Suprapubic skin (tissue), 3 donors: ENCODE results near the gene RBP4.

Source experiments
- POLR2A ChIP-seq, 2 donors: fragments of 450-650 bp; IDR thresholded peaks; one replicate each; pipeline ENCODE4 v1.6.1; 2017; ENCODE audit warnings: antibody characterized with exemption in 2 of 2, mild to moderate bottlenecking in 2 of 2, moderate library complexity in 2 of 2
- TF ChIP-seq, protein P1 (sequence below), 2 donors: fragments of 200-600 bp in 1 of 2; fragments of 450-650 bp in 1 of 2; sonication (generic) in 1 of 2; IDR thresholded peaks; one replicate each; pipeline ENCODE4 v1.5.1; 2016 to 2019; ENCODE audit warnings: antibody characterized with exemption in 2 of 2, mild to moderate bottlenecking in 1 of 2, moderate library complexity in 1 of 2

DNA sequence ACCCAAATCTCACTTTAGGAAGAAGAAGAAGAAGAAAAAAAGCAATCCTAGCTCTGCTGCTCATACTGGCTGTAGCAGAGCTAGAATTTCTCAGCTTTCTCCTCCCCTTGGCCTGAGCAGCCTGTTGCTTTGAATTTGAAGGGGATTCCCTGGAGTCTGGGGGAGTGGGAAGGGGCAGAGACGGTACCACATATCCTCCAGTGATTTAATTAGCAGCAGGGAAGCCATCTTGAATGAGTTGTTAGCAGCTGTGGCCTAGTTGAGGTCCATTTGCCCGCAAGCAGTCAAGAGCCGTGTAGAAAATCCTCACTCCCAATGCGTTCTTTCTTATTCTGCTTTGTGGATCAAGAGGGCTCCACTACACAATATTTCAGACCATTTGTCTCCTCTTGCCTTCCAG lies 27.8 kb upstream of the RBP4 start:
- TF ChIP-seq POLR2A (IDR thresholded peaks at IDR 0.05): no peak
- TF ChIP-seq, protein P1, sequence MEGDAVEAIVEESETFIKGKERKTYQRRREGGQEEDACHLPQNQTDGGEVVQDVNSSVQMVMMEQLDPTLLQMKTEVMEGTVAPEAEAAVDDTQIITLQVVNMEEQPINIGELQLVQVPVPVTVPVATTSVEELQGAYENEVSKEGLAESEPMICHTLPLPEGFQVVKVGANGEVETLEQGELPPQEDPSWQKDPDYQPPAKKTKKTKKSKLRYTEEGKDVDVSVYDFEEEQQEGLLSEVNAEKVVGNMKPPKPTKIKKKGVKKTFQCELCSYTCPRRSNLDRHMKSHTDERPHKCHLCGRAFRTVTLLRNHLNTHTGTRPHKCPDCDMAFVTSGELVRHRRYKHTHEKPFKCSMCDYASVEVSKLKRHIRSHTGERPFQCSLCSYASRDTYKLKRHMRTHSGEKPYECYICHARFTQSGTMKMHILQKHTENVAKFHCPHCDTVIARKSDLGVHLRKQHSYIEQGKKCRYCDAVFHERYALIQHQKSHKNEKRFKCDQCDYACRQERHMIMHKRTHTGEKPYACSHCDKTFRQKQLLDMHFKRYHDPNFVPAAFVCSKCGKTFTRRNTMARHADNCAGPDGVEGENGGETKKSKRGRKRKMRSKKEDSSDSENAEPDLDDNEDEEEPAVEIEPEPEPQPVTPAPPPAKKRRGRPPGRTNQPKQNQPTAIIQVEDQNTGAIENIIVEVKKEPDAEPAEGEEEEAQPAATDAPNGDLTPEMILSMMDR (IDR thresholded peaks at IDR 0.05): no peak
